ENCODE results near the gene MYO1D. TPM values are rescaled to one million over a fixed set of nuclear protein-coding genes. Genes with fewer than 3 reads are reported as not detected.
A peak's percentile ranks its signal among the peaks of the same experiment; 100 is the strongest.

Gene MYO1D
- total RNA-seq, 2 experiments from 2014 or later, result 8.7 to 8.8 TPM

- ChIA-PET CTCF (interaction anchor here (1.4 kb wide), 1 partner anchor 9 kb away, joined by 4 read pairs; no protein-coding TSS in a partner anchor), POLR2A (interaction anchor here (0.6 kb wide), 1 partner anchor 151 kb away, joined by 3 read pairs; no protein-coding TSS in a partner anchor)
- no peaks in the 10 kb centered on the region for H3K27me3 Mint-ChIP-seq
- intact Hi-C loops (cut with DNase I, micrococcal nuclease), result loop anchor here in 1 of 2 experiments (5.0 kb wide), 1 partner anchor 123 kb away; a partner anchor contains a TSS
- ATAC-seq (no peak), DNase-seq (no peak)
- H3K27ac Mint-ChIP-seq, result no peak overlapping the region
- no peak overlapping the region for H3K4me3 Mint-ChIP-seq
- H3K9me3 Mint-ChIP-seq (ENCODE audit: low read depth), result no peaks in the 10 kb centered on the region
- H3K36me3 Mint-ChIP-seq (ENCODE audit: low read depth), result peaks cover 4% of the 10 kb centered on the region
- H3K4me1 Mint-ChIP-seq, result no peaks in the 10 kb centered on the region
Measured at GRCh38 chr17:32774695-32775084, 102.2 kb downstream of the MYO1D start.

- no peaks in the 10 kb centered on the region for H3K9me3 Mint-ChIP-seq (ENCODE audit: low read depth)
- DNase-seq, result no peak
- no peak overlapping the region for H3K4me3 Mint-ChIP-seq
- H3K4me1 Mint-ChIP-seq, result no peaks in the 10 kb centered on the region
- intact Hi-C loops (cut with DNase I, micrococcal nuclease), result no loop called here
- POLR2A ChIA-PET, result interaction anchor here (0.6 kb wide), 1 partner anchor 150 kb away, joined by 3 read pairs; no protein-coding TSS in a partner anchor
- peaks cover 4% of the 10 kb centered on the region for H3K36me3 Mint-ChIP-seq (ENCODE audit: low read depth)
- H3K27ac Mint-ChIP-seq, result no peak overlapping the region
- CTCF ChIA-PET, result interaction anchor here (0.7 to 1.4 kb wide), 2 partner anchors 9 to 61 kb away, joined by 3 to 4 read pairs; no protein-coding TSS in a partner anchor
- ATAC-seq, result no peak
- H3K27me3 Mint-ChIP-seq, result no peaks in the 10 kb centered on the region
Measured at GRCh38 chr17:32773856-32774694, 102.8 kb downstream of the MYO1D start.

- ATAC-seq (peak; percentile 51), DNase-seq (peak; percentile 33)
- H3K36me3 Mint-ChIP-seq (ENCODE audit: low read depth), result peaks cover 4% of the 10 kb centered on the region
- no peak overlapping the region for H3K4me3 Mint-ChIP-seq
- CTCF ChIA-PET, result interaction anchor here (0.6 to 3.1 kb wide), 2 partner anchors 11 to 105 kb away, joined by 3 to 11 read pairs; partner anchors contain the start of gene MYO1D
- H3K9me3 Mint-ChIP-seq (ENCODE audit: low read depth), result no peaks in the 10 kb centered on the region
- no peaks in the 10 kb centered on the region for H3K27me3 Mint-ChIP-seq
- H3K27ac Mint-ChIP-seq, result no peak overlapping the region
- POLR2A ChIA-PET, result no interaction called here
- intact Hi-C loops (cut with DNase I, micrococcal nuclease), result no loop called here
- H3K4me1 Mint-ChIP-seq, result no peaks in the 10 kb centered on the region
Measured at GRCh38 chr17:32772453-32773025, 104.4 kb downstream of the MYO1D start.

- ATAC-seq (peak; percentile 68), DNase-seq (no peak)
- no peaks in the 10 kb centered on the region for H3K4me1 Mint-ChIP-seq
- intact Hi-C loops (cut with DNase I, micrococcal nuclease), result no loop called here
- no peaks in the 10 kb centered on the region for H3K9me3 Mint-ChIP-seq (ENCODE audit: low read depth)
- ChIA-PET CTCF (interaction anchor here (1.0 to 3.1 kb wide), 5 partner anchors 9 to 309 kb away, joined by 3 to 11 read pairs (median 3); partner anchors contain the start of gene MYO1D), POLR2A (interaction anchor here (0.6 kb wide), 1 partner anchor 550 kb away, joined by 3 read pairs; no protein-coding TSS in a partner anchor)
- peaks cover 4% of the 10 kb centered on the region for H3K36me3 Mint-ChIP-seq (ENCODE audit: low read depth)
- no peak overlapping the region for H3K4me3 Mint-ChIP-seq
- H3K27me3 Mint-ChIP-seq, result no peaks in the 10 kb centered on the region
- no peak overlapping the region for H3K27ac Mint-ChIP-seq
Measured at GRCh38 chr17:32771396-32771795, 105.5 kb downstream of the MYO1D start.

- CTCF ChIA-PET, result interaction anchor here (1.1 to 3.1 kb wide), 3 partner anchors 9 to 169 kb away, joined by 4 to 11 read pairs (median 5); partner anchors contain the start of gene MYO1D
- H3K27me3 Mint-ChIP-seq, result no peaks in the 10 kb centered on the region
- no peaks in the 10 kb centered on the region for H3K4me1 Mint-ChIP-seq
- H3K9me3 Mint-ChIP-seq (ENCODE audit: low read depth), result no peaks in the 10 kb centered on the region
- H3K4me3 Mint-ChIP-seq, result no peak overlapping the region
- H3K36me3 Mint-ChIP-seq (ENCODE audit: low read depth), result peaks cover 1% of the 10 kb centered on the region
- ATAC-seq (no peak), DNase-seq (no peak)
- intact Hi-C loops (cut with DNase I, micrococcal nuclease), result no loop called here
- POLR2A ChIA-PET, result no interaction called here
- H3K27ac Mint-ChIP-seq, result no peak overlapping the region
Measured at GRCh38 chr17:32769846-32770245, 107.1 kb downstream of the MYO1D start.

GRCh38 chr17:32763855-32764439 lies 113.0 kb downstream of the MYO1D start:
- ATAC-seq (no peak), DNase-seq (no peak)
- Mint-ChIP-seq H3K4me3 (no peak overlapping the region), H3K27me3 (no peaks in the 10 kb centered on the region), H3K9me3 (ENCODE audit: low read depth) (no peaks in the 10 kb centered on the region), H3K36me3 (ENCODE audit: low read depth) (no peaks in the 10 kb centered on the region), H3K4me1 (peaks cover 10% of the 10 kb centered on the region), H3K27ac (no peak overlapping the region)
- CTCF ChIA-PET, result interaction anchor here (1.2 to 1.5 kb wide), 3 partner anchors 9 to 302 kb away, joined by 3 to 7 read pairs (median 4); no protein-coding TSS in a partner anchor
- POLR2A ChIA-PET, result no interaction called here
- intact Hi-C loops (cut with DNase I, micrococcal nuclease), result no loop called here

- DNase-seq, result no peak
- intact Hi-C loops (cut with DNase I, micrococcal nuclease), result loop anchor here (5.0 to 10.0 kb wide), 4 partner anchors 55 to 507 kb away; partner anchors contain the start of gene C17orf75 (in 1 of the 2)
- Mint-ChIP-seq H3K27me3 (no peaks in the 10 kb centered on the region), H3K4me1 (peaks cover 16% of the 10 kb centered on the region), H3K4me3 (no peak overlapping the region), H3K27ac (no peak overlapping the region), H3K36me3 (ENCODE audit: low read depth) (no peaks in the 10 kb centered on the region), H3K9me3 (ENCODE audit: low read depth) (no peaks in the 10 kb centered on the region)
- CTCF ChIA-PET, result interaction anchor here (0.6 to 1.7 kb wide), 9 partner anchors 12 to 315 kb away, joined by 3 to 7 read pairs (median 3); partner anchors contain the start of genes MYO1D and PSMD11
- no peak for ATAC-seq
- POLR2A ChIA-PET, result no interaction called here
Measured at GRCh38 chr17:32759476-32759875, 117.4 kb downstream of the MYO1D start.

GRCh38 chr17:32757963-32758362 lies 119.0 kb downstream of the MYO1D start:
- CTCF ChIA-PET, result interaction anchor here (0.8 to 2.2 kb wide), 2 partner anchors 22 to 296 kb away, joined by 3 to 21 read pairs; no protein-coding TSS in a partner anchor
- DNase-seq (no peak), ATAC-seq (peak; percentile 30)
- Mint-ChIP-seq H3K36me3 (ENCODE audit: low read depth) (no peaks in the 10 kb centered on the region), H3K4me3 (no peak overlapping the region), H3K9me3 (ENCODE audit: low read depth) (no peaks in the 10 kb centered on the region), H3K4me1 (peaks cover 16% of the 10 kb centered on the region), H3K27ac (no peak overlapping the region), H3K27me3 (no peaks in the 10 kb centered on the region)
- intact Hi-C loops (cut with DNase I, micrococcal nuclease), result loop anchor here (5.0 to 10.0 kb wide), 4 partner anchors 57 to 506 kb away; partner anchors contain the start of gene C17orf75 (in 1 of the 2)
- POLR2A ChIA-PET, result no interaction called here

- no peak overlapping the region for H3K27ac Mint-ChIP-seq
- no peak for ATAC-seq
- POLR2A ChIA-PET, result no interaction called here
- no peak overlapping the region for H3K4me3 Mint-ChIP-seq
- no peaks in the 10 kb centered on the region for H3K27me3 Mint-ChIP-seq
- CTCF ChIA-PET, result interaction anchor here (0.6 to 2.2 kb wide), 2 partner anchors 294 to 416 kb away, joined by 3 to 21 read pairs; no protein-coding TSS in a partner anchor
- intact Hi-C loops (cut with DNase I, micrococcal nuclease), result loop anchor here (5.0 to 10.0 kb wide), 4 partner anchors 58 to 504 kb away; partner anchors contain the start of gene C17orf75 (in 1 of the 2)
- DNase-seq, result no peak
- peaks cover 16% of the 10 kb centered on the region for H3K4me1 Mint-ChIP-seq
- H3K36me3 Mint-ChIP-seq (ENCODE audit: low read depth), result no peaks in the 10 kb centered on the region
- no peaks in the 10 kb centered on the region for H3K9me3 Mint-ChIP-seq (ENCODE audit: low read depth)
Measured at GRCh38 chr17:32756696-32757095, 120.2 kb downstream of the MYO1D start.

- peaks cover 16% of the 10 kb centered on the region for H3K4me1 Mint-ChIP-seq
- H3K27me3 Mint-ChIP-seq, result no peaks in the 10 kb centered on the region
- no peak overlapping the region for H3K27ac Mint-ChIP-seq
- ChIA-PET CTCF (interaction anchor here (0.7 to 2.6 kb wide), 14 partner anchors 8 to 502 kb away, joined by 3 to 21 read pairs (median 3); partner anchors contain the start of gene MYO1D), POLR2A (no interaction called here)
- ATAC-seq, result peak; percentile 71
- H3K4me3 Mint-ChIP-seq, result no peak overlapping the region
- intact Hi-C loops (cut with DNase I, micrococcal nuclease), result loop anchor here (1.0 to 10.0 kb wide), 10 partner anchors 60 to 503 kb away; partner anchors contain the start of genes C17orf75 (in 1 of the 2) and CDK5R1 (in 1 of the 2)
- no peak for DNase-seq
- H3K9me3 Mint-ChIP-seq (ENCODE audit: low read depth), result no peaks in the 10 kb centered on the region
- no peaks in the 10 kb centered on the region for H3K36me3 Mint-ChIP-seq (ENCODE audit: low read depth)
Measured at GRCh38 chr17:32755045-32755805, 121.7 kb downstream of the MYO1D start.
